ENCODE results near the gene KCNIP1. TPM values are rescaled to one million over a fixed set of nuclear protein-coding genes. Genes with fewer than 3 reads are reported as not detected.

Gene KCNIP1
- total RNA-seq, 2 experiments from 2014 or later: not detected

- CTCF ChIA-PET: interaction anchor here (1.7 to 2.9 kb wide), 3 partner anchors 8 to 190 kb away, joined by 6 to 10 read pairs (median 8); no protein-coding TSS in a partner anchor
Measured at GRCh38 chr5:170625221-170626165, 121.7 kb downstream of the KCNIP1 start.

GRCh38 chr5:170626507-170627150 is 122.8 kb downstream of the KCNIP1 start:
- H3K27me3 Mint-ChIP-seq (ENCODE audit: low read depth): no peaks in the 10 kb centered on the region
- H3K4me3 Mint-ChIP-seq: no peak overlapping the region
- no peaks in the 10 kb centered on the region for H3K4me1 Mint-ChIP-seq (ENCODE audit: low read depth)
- ChIA-PET POLR2A (no interaction called here), CTCF (interaction anchor here (0.6 to 2.9 kb wide), 3 partner anchors 12 to 203 kb away, joined by 3 to 10 read pairs (median 8); no protein-coding TSS in a partner anchor)
- H3K36me3 Mint-ChIP-seq (ENCODE audit: low read depth): no peaks in the 10 kb centered on the region
- DNase-seq: no peak
- ATAC-seq: no peak
- no peaks in the 10 kb centered on the region for H3K9me3 Mint-ChIP-seq (ENCODE audit: insufficient read depth)
- H3K27ac Mint-ChIP-seq: no peak overlapping the region

More at GRCh38 chr5:170625221-170626165, 121.7 kb downstream of the KCNIP1 start:
- Mint-ChIP-seq H3K4me3 (no peak overlapping the region), H3K27me3 (ENCODE audit: low read depth) (no peaks in the 10 kb centered on the region), H3K36me3 (ENCODE audit: low read depth) (no peaks in the 10 kb centered on the region), H3K4me1 (ENCODE audit: low read depth) (no peaks in the 10 kb centered on the region), H3K27ac (no peak overlapping the region), H3K9me3 (ENCODE audit: insufficient read depth) (no peaks in the 10 kb centered on the region)
- ATAC-seq (no peak), DNase-seq (no peak)
- POLR2A ChIA-PET: no interaction called here

GRCh38 chr5:170627271-170627670 is 123.5 kb downstream of the KCNIP1 start:
- Mint-ChIP-seq H3K27me3 (ENCODE audit: low read depth) (peaks cover 1% of the 10 kb centered on the region), H3K9me3 (ENCODE audit: insufficient read depth) (no peaks in the 10 kb centered on the region), H3K4me1 (ENCODE audit: low read depth) (no peaks in the 10 kb centered on the region), H3K4me3 (no peak overlapping the region), H3K36me3 (ENCODE audit: low read depth) (no peaks in the 10 kb centered on the region), H3K27ac (no peak overlapping the region)
- no peak for ATAC-seq
- CTCF ChIA-PET: interaction anchor here (0.6 to 2.9 kb wide), 2 partner anchors 11 to 203 kb away, joined by 3 to 8 read pairs; no protein-coding TSS in a partner anchor
- POLR2A ChIA-PET: no interaction called here
- no peak for DNase-seq

- no peaks in the 10 kb centered on the region for H3K36me3 Mint-ChIP-seq (ENCODE audit: low read depth)
Measured at GRCh38 chr5:170628028-170628427, 124.2 kb downstream of the KCNIP1 start.

GRCh38 chr5:170628691-170629565 is 125.1 kb downstream of the KCNIP1 start:
- DNase-seq (no peak), ATAC-seq (no peak)
- ChIA-PET CTCF (no interaction called here), POLR2A (no interaction called here)
- H3K9me3 Mint-ChIP-seq (ENCODE audit: insufficient read depth): no peaks in the 10 kb centered on the region
- H3K4me3 Mint-ChIP-seq: no peak overlapping the region
- no peak overlapping the region for H3K27ac Mint-ChIP-seq
- H3K27me3 Mint-ChIP-seq (ENCODE audit: low read depth): peaks cover 9% of the 10 kb centered on the region
- H3K4me1 Mint-ChIP-seq (ENCODE audit: low read depth): peaks cover 10% of the 10 kb centered on the region
- H3K36me3 Mint-ChIP-seq (ENCODE audit: low read depth): no peaks in the 10 kb centered on the region

More at GRCh38 chr5:170628028-170628427, 124.2 kb downstream of the KCNIP1 start:
- ATAC-seq (no peak), DNase-seq (no peak)
- H3K9me3 Mint-ChIP-seq (ENCODE audit: insufficient read depth): no peaks in the 10 kb centered on the region
- H3K4me1 Mint-ChIP-seq (ENCODE audit: low read depth): peaks cover 4% of the 10 kb centered on the region
- H3K4me3 Mint-ChIP-seq: no peak overlapping the region
- ChIA-PET POLR2A (no interaction called here), CTCF (no interaction called here)
- H3K27ac Mint-ChIP-seq: peak overlapping the region; percentile 36
- H3K27me3 Mint-ChIP-seq (ENCODE audit: low read depth): peaks cover 3% of the 10 kb centered on the region

GRCh38 chr5:170629566-170630175 is 125.9 kb downstream of the KCNIP1 start:
- no peaks in the 10 kb centered on the region for H3K36me3 Mint-ChIP-seq (ENCODE audit: low read depth)
- peaks cover 11% of the 10 kb centered on the region for H3K27me3 Mint-ChIP-seq (ENCODE audit: low read depth)
- no peaks in the 10 kb centered on the region for H3K9me3 Mint-ChIP-seq (ENCODE audit: insufficient read depth)
- H3K4me1 Mint-ChIP-seq (ENCODE audit: low read depth): peaks cover 11% of the 10 kb centered on the region
- CTCF ChIA-PET: no interaction called here
- no peak for ATAC-seq
- DNase-seq: no peak
- no peak overlapping the region for H3K27ac Mint-ChIP-seq
- no peak overlapping the region for H3K4me3 Mint-ChIP-seq
- POLR2A ChIA-PET: no interaction called here

- no peak overlapping the region for H3K27ac Mint-ChIP-seq
- ATAC-seq: no peak
- DNase-seq: no peak
- peaks cover 11% of the 10 kb centered on the region for H3K4me1 Mint-ChIP-seq (ENCODE audit: low read depth)
- POLR2A ChIA-PET: no interaction called here
- peaks cover 11% of the 10 kb centered on the region for H3K27me3 Mint-ChIP-seq (ENCODE audit: low read depth)
- CTCF ChIA-PET: interaction anchor here (0.7 to 6.1 kb wide), 3 partner anchors 12 to 197 kb away, joined by 3 to 68 read pairs (median 5); no protein-coding TSS in a partner anchor
- no peaks in the 10 kb centered on the region for H3K36me3 Mint-ChIP-seq (ENCODE audit: low read depth)
- no peaks in the 10 kb centered on the region for H3K9me3 Mint-ChIP-seq (ENCODE audit: insufficient read depth)
- H3K4me3 Mint-ChIP-seq: no peak overlapping the region
Measured at GRCh38 chr5:170630226-170630625, 126.4 kb downstream of the KCNIP1 start.

GRCh38 chr5:170630711-170631141 is 126.9 kb downstream of the KCNIP1 start:
- no peaks in the 10 kb centered on the region for H3K9me3 Mint-ChIP-seq (ENCODE audit: insufficient read depth)
- H3K27me3 Mint-ChIP-seq (ENCODE audit: low read depth): peaks cover 11% of the 10 kb centered on the region
- CTCF ChIA-PET: interaction anchor here (0.7 to 6.1 kb wide), 3 partner anchors 11 to 197 kb away, joined by 3 to 68 read pairs (median 5); no protein-coding TSS in a partner anchor
- peaks cover 11% of the 10 kb centered on the region for H3K4me1 Mint-ChIP-seq (ENCODE audit: low read depth)
- no peaks in the 10 kb centered on the region for H3K36me3 Mint-ChIP-seq (ENCODE audit: low read depth)
- DNase-seq: no peak
- POLR2A ChIA-PET: no interaction called here
- H3K27ac Mint-ChIP-seq: no peak overlapping the region
- ATAC-seq: no peak
- no peak overlapping the region for H3K4me3 Mint-ChIP-seq

- ChIA-PET POLR2A (no interaction called here), CTCF (interaction anchor here (0.8 to 6.1 kb wide), 4 partner anchors 10 to 198 kb away, joined by 3 to 68 read pairs (median 5); no protein-coding TSS in a partner anchor)
- Mint-ChIP-seq H3K36me3 (ENCODE audit: low read depth) (no peaks in the 10 kb centered on the region), H3K4me3 (no peak overlapping the region), H3K9me3 (ENCODE audit: insufficient read depth) (no peaks in the 10 kb centered on the region), H3K27ac (no peak overlapping the region), H3K27me3 (ENCODE audit: low read depth) (peaks cover 11% of the 10 kb centered on the region), H3K4me1 (ENCODE audit: low read depth) (peaks cover 11% of the 10 kb centered on the region)
- ATAC-seq (no peak), DNase-seq (no peak)
Measured at GRCh38 chr5:170631466-170632195, 127.8 kb downstream of the KCNIP1 start.

GRCh38 chr5:170632266-170632984 is 128.6 kb downstream of the KCNIP1 start:
- no peaks in the 10 kb centered on the region for H3K36me3 Mint-ChIP-seq (ENCODE audit: low read depth)
- POLR2A ChIA-PET: no interaction called here
- no peaks in the 10 kb centered on the region for H3K9me3 Mint-ChIP-seq (ENCODE audit: insufficient read depth)
- peaks cover 11% of the 10 kb centered on the region for H3K27me3 Mint-ChIP-seq (ENCODE audit: low read depth)
- no peak for DNase-seq
- no peak overlapping the region for H3K4me3 Mint-ChIP-seq
- ATAC-seq: peak; percentile 27
- H3K27ac Mint-ChIP-seq: no peak overlapping the region
- CTCF ChIA-PET: interaction anchor here (0.8 to 6.1 kb wide), 7 partner anchors 8 to 199 kb away, joined by 3 to 68 read pairs (median 6); no protein-coding TSS in a partner anchor
- H3K4me1 Mint-ChIP-seq (ENCODE audit: low read depth): peaks cover 11% of the 10 kb centered on the region

Data from activated CD8-positive, alpha-beta T cell treated with anti-CD3 and anti-CD28 coated beads, Interleukin-2, amount 10 ng/mL, durations not matched to agents 7 days and 5 days (primary cell).